GM21576 (cell line): ENCODE measurements around the gene AJM1.
"Not testable (repeated sequence)": the region's sequence is repeated elsewhere in the genome, so short reads cannot be mapped to it uniquely, and the experiment has no call there.

ENCODE experiments used
- ATAC-seq: cut with Tn5 transposase; IDR thresholded peaks from one replicate; pipeline ENCODE4 v1.9.1; 2021; ENCODE audit warnings: mild to moderate bottlenecking, moderate library complexity; ENCODE audit not compliant: unreplicated experiment

The AJM1 gene

GRCh38 chr9:136843159-136843800 lies 1.0 kb downstream of the AJM1 start:
- ATAC-seq = not testable (repeated sequence)

DNA sequence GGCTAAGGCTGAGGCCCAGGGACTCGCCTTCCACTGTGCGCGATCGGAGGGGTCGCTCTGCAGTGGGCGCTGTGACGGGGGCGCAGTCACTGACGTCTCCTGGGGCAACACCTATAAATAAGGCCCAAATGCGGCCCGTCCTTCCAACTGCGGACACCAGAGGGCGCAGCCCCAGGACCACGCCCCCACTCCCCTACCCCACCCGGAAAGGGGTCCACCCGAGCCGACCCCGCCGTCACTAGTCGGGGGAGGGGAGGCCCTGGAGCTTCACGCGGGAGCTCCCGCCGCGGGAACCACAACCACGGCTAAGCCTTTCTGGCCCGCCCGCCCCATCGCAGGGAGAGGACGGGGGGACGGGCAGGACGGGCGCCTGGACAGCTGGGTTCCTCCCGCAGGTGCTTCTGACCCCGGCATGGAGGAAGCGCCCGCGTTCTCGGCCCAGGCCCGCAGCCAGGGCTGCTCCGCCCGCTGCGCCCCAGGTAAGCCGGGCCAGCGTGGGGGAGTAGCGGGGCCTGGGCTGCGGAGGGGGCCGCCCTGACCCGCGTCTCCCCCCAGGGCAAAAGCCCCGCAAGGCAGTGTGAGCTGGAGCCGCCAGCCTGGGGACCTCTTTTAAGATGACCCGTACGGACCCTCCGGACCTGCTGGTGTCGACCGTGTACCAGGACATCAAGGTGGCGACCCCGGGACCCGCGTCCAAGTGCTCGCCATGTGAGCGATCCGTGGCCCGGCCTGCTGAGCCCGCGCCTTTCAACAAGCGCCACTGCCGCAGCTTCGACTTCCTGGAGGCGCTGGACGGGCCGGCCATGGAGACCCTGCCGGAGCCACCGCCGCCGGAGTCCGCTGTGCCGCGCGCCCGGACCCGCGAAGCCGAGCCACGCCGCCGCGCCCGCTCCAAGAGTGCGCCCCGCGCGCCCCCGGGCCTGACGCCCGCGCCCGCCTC lies 1.8 kb downstream of the AJM1 start:
- ATAC-seq = not testable (repeated sequence)

DNA sequence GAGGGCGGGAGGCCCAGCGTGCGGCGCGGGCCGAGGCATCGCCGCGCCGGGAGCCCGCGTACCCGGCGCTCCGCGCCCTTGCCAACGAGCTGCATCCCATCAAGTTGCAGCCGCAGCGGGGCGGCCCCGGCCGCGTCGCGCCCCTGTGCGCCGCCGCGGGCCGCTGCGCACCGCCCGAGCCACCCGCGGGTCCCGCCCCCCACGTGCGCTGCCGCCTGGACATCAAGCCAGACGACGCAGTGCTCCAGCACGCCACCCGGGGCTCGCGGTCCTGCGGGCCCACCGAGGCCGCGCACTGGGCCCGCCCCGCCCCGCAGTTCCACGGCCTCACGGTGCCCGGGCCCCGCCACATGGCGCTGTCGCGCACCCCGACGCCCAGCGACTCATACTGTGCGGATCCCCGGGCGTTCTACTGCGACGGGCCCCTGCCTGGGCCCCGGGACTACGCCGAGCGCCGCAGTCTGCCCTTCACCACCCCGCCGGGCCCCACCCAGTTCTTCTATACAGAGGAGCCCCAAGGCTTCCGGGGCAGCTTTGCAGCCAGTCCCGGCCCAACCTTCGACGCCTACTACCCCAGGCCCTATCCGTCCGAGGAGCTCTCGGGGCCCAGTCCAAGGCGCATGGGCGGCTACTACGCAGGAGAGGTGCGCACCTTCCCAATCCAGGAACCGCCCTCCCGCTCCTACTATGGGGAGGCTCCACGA lies 2.6 kb downstream of the AJM1 start:
- ATAC-seq = no peak

- ATAC-seq = no peak
Measured at GRCh38 chr9:136845465-136846260, 3.4 kb downstream of the AJM1 start.

DNA sequence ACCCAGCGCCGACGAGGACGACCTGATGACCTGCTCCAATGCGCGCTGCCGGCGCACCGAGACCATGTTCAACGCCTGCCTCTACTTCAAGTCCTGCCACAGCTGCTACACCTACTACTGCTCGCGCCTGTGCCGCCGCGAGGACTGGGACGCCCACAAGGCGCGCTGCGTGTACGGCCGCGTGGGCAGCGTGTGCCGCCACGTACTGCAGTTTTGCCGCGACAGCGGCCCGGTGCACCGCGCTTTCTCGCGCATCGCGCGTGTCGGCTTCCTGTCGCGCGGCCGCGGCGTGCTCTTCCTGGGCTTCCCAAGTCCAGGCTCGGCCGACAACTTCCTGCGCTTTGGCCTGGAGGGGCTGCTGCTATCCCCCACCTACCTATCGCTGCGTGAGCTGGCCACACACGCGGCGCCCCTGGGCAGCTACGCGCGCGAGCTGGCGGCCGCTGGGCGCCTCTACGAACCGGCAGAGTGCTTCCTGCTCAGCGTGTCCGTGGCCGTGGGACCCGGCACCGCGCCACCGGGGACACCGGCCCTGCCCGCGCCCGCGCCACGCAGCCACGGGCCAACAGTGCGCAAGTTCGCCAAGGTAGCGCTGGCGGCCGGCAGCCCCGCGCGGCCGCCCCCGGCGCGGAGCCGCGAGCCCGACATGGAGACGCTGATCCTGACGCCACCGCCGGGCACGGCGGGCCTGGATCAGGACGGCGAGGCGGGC lies 4.3 kb downstream of the AJM1 start:
- no peak for ATAC-seq

GRCh38 chr9:136847088-136847825 lies 5.0 kb downstream of the AJM1 start:
- ATAC-seq = no peak

DNA sequence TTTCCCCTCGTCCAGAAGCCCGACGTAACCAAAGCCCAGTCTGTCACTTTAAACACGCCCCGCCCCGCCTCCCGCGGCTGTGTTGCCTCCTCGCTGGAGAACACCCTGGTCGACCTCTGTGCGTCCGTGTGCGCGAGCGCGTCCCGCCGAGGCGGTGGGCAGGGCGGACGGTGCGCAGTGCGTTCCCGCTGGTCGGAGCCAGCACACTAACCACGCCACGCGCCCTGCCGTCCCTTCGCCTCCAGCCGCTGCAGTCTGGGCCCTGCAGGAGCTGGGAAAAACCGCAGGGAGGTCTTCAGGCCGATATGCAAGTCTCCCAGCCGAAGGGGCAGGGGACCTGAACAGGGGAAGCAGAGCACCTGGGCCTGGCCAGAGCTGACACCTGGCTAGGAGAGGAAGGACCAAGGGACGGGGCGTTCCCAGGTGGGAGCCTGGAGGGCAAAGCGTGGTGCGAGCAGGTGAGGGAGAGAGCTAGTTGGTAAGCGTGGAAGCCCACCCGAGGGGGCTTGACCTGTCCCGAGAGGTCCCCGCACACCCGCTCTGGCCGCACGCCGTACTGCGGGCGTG lies 5.6 kb downstream of the AJM1 start:
- ATAC-seq = no peak

- ATAC-seq = no peak
Measured at GRCh38 chr9:136848393-136849037, 6.2 kb downstream of the AJM1 start.

DNA sequence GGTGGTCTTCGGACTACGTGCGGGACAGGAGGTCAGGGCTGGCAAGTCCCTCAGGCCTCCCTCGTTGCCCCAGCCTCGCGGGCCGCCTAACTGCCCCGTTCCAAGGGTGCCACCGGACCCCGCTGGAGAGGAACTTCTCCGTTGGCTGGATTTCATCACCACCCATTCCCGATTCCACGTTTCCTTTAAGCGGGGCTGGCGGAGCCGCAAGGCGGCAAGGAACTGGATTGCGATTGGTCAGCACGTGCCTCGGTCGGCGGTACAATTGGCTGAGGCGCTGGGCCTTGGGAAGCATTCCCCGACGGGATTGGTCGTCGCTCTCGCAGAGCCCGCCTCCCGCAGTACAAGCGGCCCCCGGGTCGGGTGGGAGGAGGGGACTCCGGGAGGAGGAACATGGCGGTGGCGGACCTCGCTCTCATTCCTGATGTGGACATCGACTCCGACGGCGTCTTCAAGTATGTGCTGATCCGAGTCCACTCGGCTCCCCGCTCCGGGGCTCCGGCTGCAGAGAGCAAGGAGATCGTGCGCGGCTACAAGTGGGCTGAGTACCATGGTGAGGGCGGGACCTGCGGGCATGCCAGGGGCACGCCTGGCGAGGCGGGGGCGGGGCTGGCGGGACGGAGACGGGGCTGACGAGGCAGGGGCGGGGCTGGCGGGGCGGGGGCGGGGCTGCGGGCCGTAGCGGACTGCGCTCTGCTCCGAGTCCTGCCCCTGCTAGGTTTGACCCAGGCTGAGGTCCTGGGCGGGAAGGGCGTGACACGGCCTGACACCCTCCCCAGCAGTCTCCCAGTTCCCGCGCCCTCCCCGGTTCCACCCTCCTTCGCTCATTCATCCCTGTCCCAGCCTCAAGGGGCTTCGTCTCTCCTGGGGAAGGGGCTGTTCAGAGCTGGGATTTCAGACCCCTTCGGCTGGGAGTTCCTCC lies 7.0 kb downstream of the AJM1 start, which contains the start of gene PHPT1:
Gene PHPT1, plus strand, starts transcription at position 372 of the 922 bp plus-strand sequence. Its CDS starts 22 bp downstream, at position 394.
- peak; percentile 76 for ATAC-seq

DNA sequence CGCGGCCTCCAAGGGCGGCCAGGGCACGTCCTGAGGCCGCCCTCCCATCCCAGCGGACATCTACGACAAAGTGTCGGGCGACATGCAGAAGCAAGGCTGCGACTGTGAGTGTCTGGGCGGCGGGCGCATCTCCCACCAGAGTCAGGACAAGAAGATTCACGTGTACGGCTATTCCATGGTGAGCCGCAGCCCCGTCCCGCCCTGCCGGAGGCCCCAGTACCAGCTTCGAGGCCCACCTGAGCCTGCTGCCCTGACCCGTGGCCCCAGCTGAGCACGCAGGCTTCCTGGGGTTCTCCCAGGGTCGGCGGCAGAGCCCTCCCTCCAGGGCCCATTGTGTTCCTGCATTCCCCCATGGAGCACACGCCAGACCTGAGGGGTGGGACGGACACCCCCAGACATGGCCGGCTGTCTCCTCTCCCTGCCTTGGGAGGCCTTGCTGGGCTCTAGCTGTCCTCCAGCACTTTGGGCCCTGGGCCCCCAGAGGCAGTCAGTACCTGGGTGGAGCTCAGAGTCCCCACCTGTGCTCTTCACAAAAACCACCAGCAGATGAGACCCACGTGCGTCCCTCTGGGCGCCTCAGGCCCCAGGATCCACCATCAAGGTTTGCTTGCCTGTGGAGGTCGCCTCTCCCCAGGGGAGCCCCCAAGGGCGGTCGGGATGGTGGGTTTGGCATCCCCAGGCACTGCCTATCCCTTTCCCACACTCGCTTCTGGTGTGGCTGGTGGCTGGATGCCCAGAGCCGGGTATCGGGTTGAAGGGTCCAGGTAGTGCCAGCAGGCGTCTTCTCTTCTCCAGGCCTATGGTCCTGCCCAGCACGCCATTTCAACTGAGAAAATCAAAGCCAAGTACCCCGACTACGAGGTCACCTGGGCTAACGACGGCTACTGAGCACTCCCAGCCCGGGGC lies 7.9 kb downstream of the AJM1 start:
- no peak for ATAC-seq

GRCh38 chr9:136850866-136851775 lies 8.8 kb downstream of the AJM1 start:
- no peak for ATAC-seq

DNA sequence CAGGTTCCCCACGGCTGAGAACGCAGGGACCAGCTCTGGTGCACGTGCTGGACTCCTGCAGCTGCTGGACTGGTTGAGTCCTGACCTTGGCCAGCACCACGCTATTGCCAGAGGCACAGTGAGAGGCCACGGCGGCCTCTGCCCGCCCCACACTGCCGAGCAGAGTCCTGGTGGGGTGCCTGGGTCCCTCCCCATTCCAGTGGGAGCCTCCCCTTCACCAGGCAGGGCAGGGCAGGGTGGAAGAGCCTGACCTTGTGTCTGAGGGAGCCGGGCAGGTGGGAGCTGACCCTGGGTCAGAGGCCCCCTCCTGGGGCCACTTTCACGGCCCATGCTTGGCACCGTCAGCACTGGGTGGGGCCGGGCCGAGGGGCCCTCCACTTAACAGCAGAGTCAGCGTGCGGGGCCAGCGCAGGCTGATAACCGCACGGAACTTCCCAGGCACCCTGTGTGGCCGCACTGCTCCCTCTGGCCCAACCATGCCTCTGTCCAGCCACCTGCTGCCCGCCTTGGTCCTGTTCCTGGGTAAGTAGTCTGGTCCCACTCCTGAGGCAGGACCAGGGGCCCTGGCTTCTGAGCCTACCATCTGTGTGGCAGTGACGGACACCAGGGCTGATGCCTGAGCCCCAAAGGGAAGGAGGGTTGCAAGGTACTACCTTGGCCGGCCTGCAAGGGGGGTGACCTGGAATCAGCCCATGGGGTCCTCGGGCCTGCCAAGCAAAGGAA lies 9.8 kb downstream of the AJM1 start, which contains the start of gene MAMDC4:
Gene MAMDC4, plus strand, starts transcription at position 406 of the 723 bp plus-strand sequence. Its CDS starts 71 bp downstream, at position 477.
- ATAC-seq = no peak

- ATAC-seq = no peak
Measured at GRCh38 chr9:136852664-136853595, 10.7 kb downstream of the AJM1 start.
